ENCODE data around the gene QKI.
A peak's percentile ranks its signal among the peaks of the same experiment; 100 is the strongest.
"Not testable (repeated sequence)": the region's sequence is repeated elsewhere in the genome, so short reads cannot be mapped to it uniquely, and the experiment has no call there.

Gene QKI

DNA sequence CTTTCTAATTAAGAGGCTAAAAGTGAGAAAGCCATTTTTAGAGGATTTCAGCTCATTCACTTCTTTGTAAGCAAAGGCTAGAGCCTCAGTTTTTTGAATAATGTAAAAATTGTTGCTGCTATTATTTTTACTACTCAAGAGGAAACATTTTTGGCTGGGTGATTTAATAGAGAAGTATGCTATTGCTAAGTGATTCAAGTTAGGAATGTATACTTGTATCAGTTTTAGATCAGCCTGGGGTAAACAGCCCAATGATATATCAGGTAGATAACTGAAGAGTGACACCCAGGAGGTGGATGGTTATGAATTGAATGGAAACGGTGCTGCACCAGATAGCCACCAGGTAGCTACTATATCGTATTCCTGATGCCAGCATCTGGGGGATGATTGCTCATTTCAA lies 9.2 kb downstream of the QKI start:
- Histone ChIP-seq H3K27me3 (ENCODE audit: insufficient read depth, poor library complexity, severe bottlenecking) (no peaks in the 10 kb centered on the region), H3K27ac (ENCODE audit: poor library complexity, severe bottlenecking) (no peak overlapping the region), H3K4me3 (ENCODE audit: severe bottlenecking) (no peak overlapping the region), H3K9me3 (ENCODE audit: severe bottlenecking) (no peaks in the 10 kb centered on the region), H3K4me1 (ENCODE audit: insufficient read depth, poor library complexity, severe bottlenecking) (peaks cover 21% of the 10 kb centered on the region), H3K36me3 (ENCODE audit: low read depth) (peaks cover 9% of the 10 kb centered on the region; the same call in 1 of the 2 replicates)
- DNase-seq (ENCODE audit: low spot score) (no peak), ATAC-seq (ENCODE audit: low read depth) (no peak; the same call in 2 of the 3 replicates)
- TF ChIP-seq, protein P1, sequence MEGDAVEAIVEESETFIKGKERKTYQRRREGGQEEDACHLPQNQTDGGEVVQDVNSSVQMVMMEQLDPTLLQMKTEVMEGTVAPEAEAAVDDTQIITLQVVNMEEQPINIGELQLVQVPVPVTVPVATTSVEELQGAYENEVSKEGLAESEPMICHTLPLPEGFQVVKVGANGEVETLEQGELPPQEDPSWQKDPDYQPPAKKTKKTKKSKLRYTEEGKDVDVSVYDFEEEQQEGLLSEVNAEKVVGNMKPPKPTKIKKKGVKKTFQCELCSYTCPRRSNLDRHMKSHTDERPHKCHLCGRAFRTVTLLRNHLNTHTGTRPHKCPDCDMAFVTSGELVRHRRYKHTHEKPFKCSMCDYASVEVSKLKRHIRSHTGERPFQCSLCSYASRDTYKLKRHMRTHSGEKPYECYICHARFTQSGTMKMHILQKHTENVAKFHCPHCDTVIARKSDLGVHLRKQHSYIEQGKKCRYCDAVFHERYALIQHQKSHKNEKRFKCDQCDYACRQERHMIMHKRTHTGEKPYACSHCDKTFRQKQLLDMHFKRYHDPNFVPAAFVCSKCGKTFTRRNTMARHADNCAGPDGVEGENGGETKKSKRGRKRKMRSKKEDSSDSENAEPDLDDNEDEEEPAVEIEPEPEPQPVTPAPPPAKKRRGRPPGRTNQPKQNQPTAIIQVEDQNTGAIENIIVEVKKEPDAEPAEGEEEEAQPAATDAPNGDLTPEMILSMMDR (IDR thresholded peaks at IDR 0.05; ENCODE audit: poor library complexity, severe bottlenecking): no peak

DNA sequence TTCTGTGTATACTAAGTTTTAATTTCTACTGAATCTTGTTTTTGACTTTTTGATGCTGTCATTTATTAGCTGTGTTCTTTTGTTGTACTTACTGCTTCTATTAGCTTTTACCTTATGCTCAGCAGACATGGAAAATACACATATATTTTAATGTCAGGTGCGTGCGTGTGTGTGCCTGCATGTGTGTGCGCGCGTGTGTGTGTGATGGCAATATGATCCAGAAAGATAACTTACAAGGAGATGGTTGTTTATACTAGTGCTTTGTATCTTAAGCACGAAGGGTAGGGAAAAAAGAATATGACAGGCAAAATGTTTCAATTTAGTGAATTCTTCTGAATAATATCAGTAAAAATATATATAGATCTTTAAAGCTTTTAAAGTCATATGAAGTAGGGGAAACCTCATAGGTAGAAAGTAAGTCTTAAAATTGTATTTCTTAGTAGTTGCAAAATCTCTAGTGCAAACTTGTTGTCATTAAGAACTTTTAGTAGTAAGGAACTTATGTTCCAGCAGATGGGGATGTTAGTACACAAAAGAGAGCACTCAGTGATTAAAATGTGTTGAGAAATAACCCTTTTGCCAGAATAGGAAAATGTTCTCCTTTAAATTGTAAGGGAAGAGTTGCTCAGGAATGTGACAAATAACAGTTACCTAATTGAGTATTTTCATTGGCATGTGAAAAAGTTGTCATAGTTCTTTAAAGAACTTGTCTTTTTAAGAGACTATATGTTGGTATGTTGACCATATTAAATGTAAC lies 13.2 kb downstream of the QKI start:
- ATAC-seq (ENCODE audit: low read depth): peak; percentile 58
- Histone ChIP-seq H3K27ac (ENCODE audit: poor library complexity, severe bottlenecking) (no peak overlapping the region), H3K27me3 (ENCODE audit: insufficient read depth, poor library complexity, severe bottlenecking) (no peaks in the 10 kb centered on the region), H3K4me3 (ENCODE audit: severe bottlenecking) (no peak overlapping the region), H3K36me3 (ENCODE audit: low read depth) (peaks cover 4% of the 10 kb centered on the region; the same call in 1 of the 2 replicates), H3K4me1 (ENCODE audit: insufficient read depth, poor library complexity, severe bottlenecking) (peaks cover 22% of the 10 kb centered on the region), H3K9me3 (ENCODE audit: severe bottlenecking) (no peaks in the 10 kb centered on the region)
- TF ChIP-seq, protein P1 (IDR thresholded peaks at IDR 0.05; ENCODE audit: poor library complexity, severe bottlenecking): peak; percentile 68
- DNase-seq (ENCODE audit: low spot score): no peak

GRCh38 chr6:163428373-163428772 lies 13.9 kb downstream of the QKI start:
- Histone ChIP-seq H3K27me3 (ENCODE audit: insufficient read depth, poor library complexity, severe bottlenecking) (no peaks in the 10 kb centered on the region), H3K4me1 (ENCODE audit: insufficient read depth, poor library complexity, severe bottlenecking) (peaks cover 22% of the 10 kb centered on the region), H3K4me3 (ENCODE audit: severe bottlenecking) (no peak overlapping the region), H3K27ac (ENCODE audit: poor library complexity, severe bottlenecking) (no peak overlapping the region), H3K9me3 (ENCODE audit: severe bottlenecking) (no peaks in the 10 kb centered on the region), H3K36me3 (ENCODE audit: low read depth) (no peaks in the 10 kb centered on the region; the same call in 1 of the 2 replicates)
- TF ChIP-seq, protein P1 (IDR thresholded peaks at IDR 0.05; ENCODE audit: poor library complexity, severe bottlenecking): no peak
- DNase-seq (ENCODE audit: low spot score) (no peak), ATAC-seq (ENCODE audit: low read depth) (no peak)

DNA sequence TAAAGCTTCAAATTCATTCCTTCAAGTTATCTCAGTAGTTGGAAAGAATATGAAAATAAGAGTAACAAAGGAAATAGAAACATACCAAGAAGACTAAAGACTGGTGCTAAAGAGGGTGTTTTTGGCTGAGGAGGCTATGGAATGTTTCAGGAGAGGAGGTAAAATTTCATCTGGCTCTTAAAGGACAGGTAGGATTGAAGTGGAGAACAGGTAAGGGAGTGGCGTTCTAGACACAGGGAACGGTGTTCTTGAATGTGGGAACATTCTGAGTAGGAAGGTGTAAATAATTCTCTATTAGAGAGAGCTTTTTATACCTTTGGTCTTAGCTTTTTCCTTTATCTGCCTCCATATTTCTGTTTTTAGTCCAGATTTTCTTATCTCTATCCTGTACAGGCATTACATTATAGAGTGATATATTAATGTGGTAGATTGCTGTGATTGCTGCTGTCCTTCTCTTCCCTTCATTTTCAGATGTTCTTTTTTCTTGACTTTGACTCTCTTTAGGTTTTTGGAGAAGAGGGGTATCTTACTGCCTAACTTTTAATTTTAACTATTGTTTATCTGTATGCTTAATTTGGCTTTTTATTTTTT lies 15.4 kb downstream of the QKI start:
- DNase-seq (ENCODE audit: low spot score) (no peak), ATAC-seq (ENCODE audit: low read depth) (no peak)
- Histone ChIP-seq H3K36me3 (ENCODE audit: low read depth) (no peaks in the 10 kb centered on the region; the same call in 1 of the 2 replicates), H3K4me3 (ENCODE audit: severe bottlenecking) (no peak overlapping the region), H3K4me1 (ENCODE audit: insufficient read depth, poor library complexity, severe bottlenecking) (peaks cover 22% of the 10 kb centered on the region), H3K27ac (ENCODE audit: poor library complexity, severe bottlenecking) (no peak overlapping the region), H3K27me3 (ENCODE audit: insufficient read depth, poor library complexity, severe bottlenecking) (no peaks in the 10 kb centered on the region), H3K9me3 (ENCODE audit: severe bottlenecking) (no peaks in the 10 kb centered on the region)
- TF ChIP-seq, protein P1 (IDR thresholded peaks at IDR 0.05; ENCODE audit: poor library complexity, severe bottlenecking): no peak

GRCh38 chr6:163432300-163432699 lies 17.8 kb downstream of the QKI start:
- peaks cover 2% of the 10 kb centered on the region; the same call in 1 of the 2 replicates for H3K36me3 ChIP-seq (ENCODE audit: low read depth)

GRCh38 chr6:163433486-163433885 lies 19.0 kb downstream of the QKI start:
- not testable (repeated sequence) for ATAC-seq (ENCODE audit: low read depth); DNase-seq (ENCODE audit: low spot score); H3K27me3 ChIP-seq (ENCODE audit: insufficient read depth, poor library complexity, severe bottlenecking); H3K4me3 ChIP-seq (ENCODE audit: severe bottlenecking); H3K27ac ChIP-seq (ENCODE audit: poor library complexity, severe bottlenecking); H3K9me3 ChIP-seq (ENCODE audit: severe bottlenecking); H3K36me3 ChIP-seq (ENCODE audit: low read depth)
- H3K4me1 ChIP-seq (ENCODE audit: insufficient read depth, poor library complexity, severe bottlenecking): peaks cover 23% of the 10 kb centered on the region

More at GRCh38 chr6:163432300-163432699, 17.8 kb downstream of the QKI start:
- Histone ChIP-seq H3K4me1 (ENCODE audit: insufficient read depth, poor library complexity, severe bottlenecking) (peaks cover 22% of the 10 kb centered on the region), H3K9me3 (ENCODE audit: severe bottlenecking) (no peaks in the 10 kb centered on the region), H3K27ac (ENCODE audit: poor library complexity, severe bottlenecking) (no peak overlapping the region), H3K4me3 (ENCODE audit: severe bottlenecking) (no peak overlapping the region), H3K27me3 (ENCODE audit: insufficient read depth, poor library complexity, severe bottlenecking) (no peaks in the 10 kb centered on the region)
- TF ChIP-seq, protein P1 (IDR thresholded peaks at IDR 0.05; ENCODE audit: poor library complexity, severe bottlenecking): no peak
- DNase-seq (ENCODE audit: low spot score): no peak
- no peak for ATAC-seq (ENCODE audit: low read depth)

All from RWPE2 (cell line).